Stimulated activated CD8-positive, alpha-beta memory T cell treated with anti-CD3 and anti-CD28 coated beads, Interleukin-15, amount 100 ng/mL, for 48 hours (primary cell): Measurements from ENCODE around the gene UGT1A8.
"Not testable (repeated sequence)": the region's sequence is repeated elsewhere in the genome, so short reads cannot be mapped to it uniquely, and the experiment has no call there.

Experiments used
- DNase-seq, 2 donors: peaks; one replicate each; pipeline ENCODE4 v3.0.0-alpha.2; 2020; ENCODE audit warnings: low read depth in 2 of 2

Gene UGT1A8

GRCh38 chr2:233714121-233714520 lies 96.7 kb downstream of the UGT1A8 start:
- DNase-seq = no peak

GRCh38 chr2:233718552-233718951 lies 101.1 kb downstream of the UGT1A8 start, which contains the start of gene UGT1A4:
UGT1A4 (plus strand) TSS chr2:233718736; CDS start chr2:233718821, 85 bp downstream.
- DNase-seq = no peak

- no peak for DNase-seq
These were observed 111.4 kb downstream of the UGT1A8 start, which contains the start of gene UGT1A3 for GRCh38 chr2:233728723-233729301. UGT1A3 (plus strand) TSS chr2:233729042; CDS start chr2:233729127, 85 bp downstream.

- not testable (repeated sequence) for DNase-seq
These were observed 119.6 kb downstream of the UGT1A8 start for GRCh38 chr2:233736868-233737653.

GRCh38 chr2:233740870-233741269 lies 123.4 kb downstream of the UGT1A8 start:
- no peak for DNase-seq

- no peak for DNase-seq
These were observed 126.2 kb downstream of the UGT1A8 start for GRCh38 chr2:233743464-233744259.

- no peak for DNase-seq
These were observed 127.8 kb downstream of the UGT1A8 start for GRCh38 chr2:233745073-233745755.

GRCh38 chr2:233745838-233746237 lies 128.4 kb downstream of the UGT1A8 start:
- not testable (repeated sequence) for DNase-seq

GRCh38 chr2:233746475-233747282 lies 129.2 kb downstream of the UGT1A8 start:
- no peak for DNase-seq

- no peak for DNase-seq
These were observed 129.8 kb downstream of the UGT1A8 start for GRCh38 chr2:233747283-233747544.

GRCh38 chr2:233750689-233751088 lies 133.3 kb downstream of the UGT1A8 start:
- DNase-seq = not testable (repeated sequence)

- not testable (repeated sequence) for DNase-seq
These were observed 134.0 kb downstream of the UGT1A8 start for GRCh38 chr2:233751212-233752009.

GRCh38 chr2:233754872-233755611 lies 137.6 kb downstream of the UGT1A8 start:
- DNase-seq = no peak

GRCh38 chr2:233756429-233757081 lies 139.1 kb downstream of the UGT1A8 start:
- DNase-seq = no peak

- DNase-seq = no peak
These were observed 140.7 kb downstream of the UGT1A8 start for GRCh38 chr2:233758141-233758540.

- no peak for DNase-seq
These were observed 141.4 kb downstream of the UGT1A8 start for GRCh38 chr2:233758849-233759248.

GRCh38 chr2:233760043-233760442 lies 142.6 kb downstream of the UGT1A8 start, which contains the start of gene UGT1A1:
UGT1A1 (plus strand) TSS chr2:233760270; CDS start chr2:233760288, 18 bp downstream.
- no peak for DNase-seq

- no peak for DNase-seq
These were observed 143.8 kb downstream of the UGT1A8 start for GRCh38 chr2:233761040-233761769.
